ENCODE data around the gene COX6A2.

DNA sequence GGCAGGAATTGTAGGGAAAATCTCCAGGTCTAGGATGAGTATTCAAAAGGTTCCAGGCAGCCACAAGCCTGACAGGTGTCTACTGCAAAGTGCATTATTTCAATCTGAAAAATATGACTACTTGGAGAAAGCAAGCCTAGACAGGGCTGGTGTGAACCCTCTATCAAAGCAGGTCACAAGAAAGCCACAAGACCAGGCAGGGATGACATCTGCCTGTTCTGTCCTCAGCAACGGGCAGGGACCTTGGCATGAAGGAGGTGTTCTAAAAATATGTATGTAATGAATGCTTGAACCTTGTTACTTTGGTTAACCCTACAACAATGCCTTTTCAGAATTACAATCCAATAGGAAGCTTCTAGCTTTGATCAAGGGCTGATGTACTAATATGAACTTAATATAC is 1.2 kb upstream of the COX6A2 start:
- TF ChIP-seq, protein P1, sequence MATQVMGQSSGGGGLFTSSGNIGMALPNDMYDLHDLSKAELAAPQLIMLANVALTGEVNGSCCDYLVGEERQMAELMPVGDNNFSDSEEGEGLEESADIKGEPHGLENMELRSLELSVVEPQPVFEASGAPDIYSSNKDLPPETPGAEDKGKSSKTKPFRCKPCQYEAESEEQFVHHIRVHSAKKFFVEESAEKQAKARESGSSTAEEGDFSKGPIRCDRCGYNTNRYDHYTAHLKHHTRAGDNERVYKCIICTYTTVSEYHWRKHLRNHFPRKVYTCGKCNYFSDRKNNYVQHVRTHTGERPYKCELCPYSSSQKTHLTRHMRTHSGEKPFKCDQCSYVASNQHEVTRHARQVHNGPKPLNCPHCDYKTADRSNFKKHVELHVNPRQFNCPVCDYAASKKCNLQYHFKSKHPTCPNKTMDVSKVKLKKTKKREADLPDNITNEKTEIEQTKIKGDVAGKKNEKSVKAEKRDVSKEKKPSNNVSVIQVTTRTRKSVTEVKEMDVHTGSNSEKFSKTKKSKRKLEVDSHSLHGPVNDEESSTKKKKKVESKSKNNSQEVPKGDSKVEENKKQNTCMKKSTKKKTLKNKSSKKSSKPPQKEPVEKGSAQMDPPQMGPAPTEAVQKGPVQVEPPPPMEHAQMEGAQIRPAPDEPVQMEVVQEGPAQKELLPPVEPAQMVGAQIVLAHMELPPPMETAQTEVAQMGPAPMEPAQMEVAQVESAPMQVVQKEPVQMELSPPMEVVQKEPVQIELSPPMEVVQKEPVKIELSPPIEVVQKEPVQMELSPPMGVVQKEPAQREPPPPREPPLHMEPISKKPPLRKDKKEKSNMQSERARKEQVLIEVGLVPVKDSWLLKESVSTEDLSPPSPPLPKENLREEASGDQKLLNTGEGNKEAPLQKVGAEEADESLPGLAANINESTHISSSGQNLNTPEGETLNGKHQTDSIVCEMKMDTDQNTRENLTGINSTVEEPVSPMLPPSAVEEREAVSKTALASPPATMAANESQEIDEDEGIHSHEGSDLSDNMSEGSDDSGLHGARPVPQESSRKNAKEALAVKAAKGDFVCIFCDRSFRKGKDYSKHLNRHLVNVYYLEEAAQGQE (IDR thresholded peaks at IDR 0.05; ENCODE audit: unreplicated experiment) = no peak
- TF ChIP-seq STAT1 (IDR thresholded peaks at IDR 0.05; ENCODE audit: unreplicated experiment) (no peak), JUNB (IDR thresholded peaks at IDR 0.05; ENCODE audit: unreplicated experiment) (no peak)
- TF ChIP-seq, protein P2, sequence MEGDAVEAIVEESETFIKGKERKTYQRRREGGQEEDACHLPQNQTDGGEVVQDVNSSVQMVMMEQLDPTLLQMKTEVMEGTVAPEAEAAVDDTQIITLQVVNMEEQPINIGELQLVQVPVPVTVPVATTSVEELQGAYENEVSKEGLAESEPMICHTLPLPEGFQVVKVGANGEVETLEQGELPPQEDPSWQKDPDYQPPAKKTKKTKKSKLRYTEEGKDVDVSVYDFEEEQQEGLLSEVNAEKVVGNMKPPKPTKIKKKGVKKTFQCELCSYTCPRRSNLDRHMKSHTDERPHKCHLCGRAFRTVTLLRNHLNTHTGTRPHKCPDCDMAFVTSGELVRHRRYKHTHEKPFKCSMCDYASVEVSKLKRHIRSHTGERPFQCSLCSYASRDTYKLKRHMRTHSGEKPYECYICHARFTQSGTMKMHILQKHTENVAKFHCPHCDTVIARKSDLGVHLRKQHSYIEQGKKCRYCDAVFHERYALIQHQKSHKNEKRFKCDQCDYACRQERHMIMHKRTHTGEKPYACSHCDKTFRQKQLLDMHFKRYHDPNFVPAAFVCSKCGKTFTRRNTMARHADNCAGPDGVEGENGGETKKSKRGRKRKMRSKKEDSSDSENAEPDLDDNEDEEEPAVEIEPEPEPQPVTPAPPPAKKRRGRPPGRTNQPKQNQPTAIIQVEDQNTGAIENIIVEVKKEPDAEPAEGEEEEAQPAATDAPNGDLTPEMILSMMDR (conservative IDR thresholded peaks at IDR 0.05; ENCODE audit: low read depth in 2 of 2) = no peak

All from GM23338 (cell line).